22Rv1 (cell line): Measurements from ENCODE around the gene ICE1.

Experiments used
- H3K27ac ChIP-seq: fragments of 450-650 bp; 2 replicates; pipeline ENCODE4 v1.5.1; 2017
- CTCF ChIP-seq: fragments of 450-650 bp; IDR thresholded peaks from 2 replicates; pipeline ENCODE4 v1.5.1; 2017; ENCODE audit warnings: mild to moderate bottlenecking
- ZFX ChIP-seq: fragments of 450-650 bp; IDR thresholded peaks from 2 replicates; pipeline ENCODE4 v1.6.1; 2017; ENCODE audit warnings: antibody characterized with exemption, borderline replicate concordance

ICE1 gene

DNA sequence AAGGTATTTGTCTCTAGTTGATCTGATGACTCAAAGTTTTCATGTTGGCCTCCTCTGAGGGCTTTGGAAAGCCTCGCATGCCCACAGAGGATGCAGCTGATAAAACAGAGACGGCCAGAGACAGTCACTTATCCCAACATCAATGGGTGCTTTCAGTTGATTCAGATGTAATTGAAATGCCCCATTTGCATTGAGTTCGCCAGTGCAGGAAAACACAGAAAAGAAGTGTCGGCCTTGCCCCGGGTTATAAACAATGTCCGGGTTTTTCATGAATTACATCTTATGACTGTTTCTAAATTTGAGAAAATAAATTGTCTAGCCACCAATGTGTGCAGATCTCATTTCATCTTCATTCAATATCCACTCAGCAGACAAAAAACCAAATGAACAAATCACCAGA lies 42.2 kb upstream of the ICE1 start:
- H3K27ac ChIP-seq = no peak overlapping the region
- no peak for TF ChIP-seq ZFX
- no peak for TF ChIP-seq CTCF

- no peak overlapping the region for H3K27ac ChIP-seq
- TF ChIP-seq ZFX (no peak), CTCF (no peak)
Measured at GRCh38 chr5:5381310-5381913, 41.1 kb upstream of the ICE1 start.

DNA sequence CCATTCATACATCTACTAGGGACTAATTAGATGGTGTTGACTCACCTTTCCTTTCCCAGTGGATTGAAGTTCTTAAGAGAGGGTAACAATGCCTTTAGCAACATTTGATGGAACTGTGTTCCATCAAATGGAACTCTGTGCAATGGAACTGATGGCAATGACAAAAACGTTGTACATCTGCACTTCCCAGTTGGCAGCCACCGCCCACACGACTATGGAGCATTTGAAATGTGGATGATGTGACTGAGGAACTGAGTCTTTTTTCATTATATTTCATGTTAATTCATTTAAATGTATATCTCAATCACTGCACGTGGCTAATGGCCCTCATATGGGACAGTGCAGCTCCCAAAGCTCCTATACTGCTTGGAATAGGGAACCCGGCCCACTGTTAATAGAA lies 39.0 kb upstream of the ICE1 start:
- no peak for TF ChIP-seq CTCF
- TF ChIP-seq ZFX = no peak
- no peak overlapping the region for H3K27ac ChIP-seq

DNA sequence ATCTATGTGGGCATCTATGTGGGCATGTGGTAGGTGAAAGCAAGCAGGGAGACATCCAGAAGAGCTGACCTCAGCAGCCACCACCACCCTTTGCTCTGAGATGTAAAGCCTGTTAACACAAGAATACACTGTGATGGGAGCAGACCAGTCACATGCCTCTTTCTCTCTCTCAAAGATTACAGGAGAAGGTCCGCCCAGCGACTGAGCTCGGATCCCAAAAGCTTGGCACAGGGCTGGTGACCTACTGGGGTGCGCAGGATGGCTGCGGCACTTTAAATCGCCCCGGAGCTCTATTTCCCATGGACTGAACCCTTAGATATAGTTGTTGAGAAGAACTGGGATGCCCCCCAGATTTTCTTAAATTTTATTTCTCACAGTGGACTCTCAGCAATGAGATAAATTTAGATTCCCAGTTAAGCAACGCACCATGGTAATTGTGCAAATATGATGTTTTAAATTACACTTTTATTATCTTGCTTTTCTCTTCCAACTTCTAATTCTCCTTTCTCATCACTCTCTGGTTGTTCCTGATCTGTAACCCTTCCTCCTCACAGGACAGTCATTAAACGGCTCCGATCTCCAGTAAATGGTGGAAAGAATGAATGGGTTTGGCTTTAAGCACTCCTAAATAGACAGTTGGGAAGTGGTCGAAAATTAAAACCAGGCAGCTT lies 37.7 kb upstream of the ICE1 start:
- TF ChIP-seq CTCF (no peak), ZFX (no peak)
- H3K27ac ChIP-seq = no peak overlapping the region

- H3K27ac ChIP-seq = no peak overlapping the region
- TF ChIP-seq ZFX (no peak), CTCF (no peak)
Measured at GRCh38 chr5:5385331-5385662, 37.2 kb upstream of the ICE1 start.

GRCh38 chr5:5386329-5386728 lies 36.1 kb upstream of the ICE1 start:
- TF ChIP-seq CTCF (no peak), ZFX (no peak)
- no peak overlapping the region for H3K27ac ChIP-seq

GRCh38 chr5:5387192-5387591 lies 35.3 kb upstream of the ICE1 start:
- TF ChIP-seq ZFX = no peak
- no peak for TF ChIP-seq CTCF
- H3K27ac ChIP-seq = no peak overlapping the region
